Spleen (tissue), 11 donors: ENCODE measurements around the gene ACTN4. TPM values are rescaled to one million over a fixed set of nuclear protein-coding genes. Genes with fewer than 3 reads are reported as not detected.

Experiments
- DNase-seq: peaks from one replicate; pipeline ENCODE4 v3.0.0-alpha.2; 2020
- H3K27ac ChIP-seq, 8 donors: fragments of 200-600 bp; sonication (generic) in 7 of 8; 1 replicate in 4 of 8; 2 replicates in 4 of 8; pipeline versions ENCODE4 v1.5.0 to v1.8.0; 2016 to 2021; ENCODE audit warnings: inconsistent platforms in 4 of 8, mild to moderate bottlenecking in 4 of 8, moderate library complexity in 1 of 8
- H3K27me3 ChIP-seq, 7 donors: fragments of 200-600 bp; sonication (generic) in 6 of 7; replicated peaks in 1 of 7; 1 replicate in 4 of 7; 2 replicates in 3 of 7; pipeline versions ENCODE4 v1.5.0 to v1.8.0; 2016 to 2021; ENCODE audit warnings: inconsistent platforms in 3 of 7, mild to moderate bottlenecking in 1 of 7
- H3K36me3 ChIP-seq, 6 donors: fragments of 200-600 bp; sonication (generic) in 5 of 6; 1 replicate in 4 of 6; 2 replicates in 2 of 6; pipeline versions ENCODE4 v1.5.0 to v1.8.0; 2016 to 2021; ENCODE audit warnings: inconsistent platforms in 2 of 6
- H3K4me1 ChIP-seq, 6 donors: fragments of 200-600 bp; sonication (generic) in 5 of 6; 1 replicate in 3 of 6; 2 replicates in 3 of 6; pipeline versions ENCODE4 v1.5.0 to v1.8.0; 2016 to 2021; ENCODE audit warnings: inconsistent platforms in 3 of 6
- H3K4me3 ChIP-seq, 8 donors: fragments of 200-600 bp; sonication (generic) in 7 of 8; 1 replicate in 4 of 8; 2 replicates in 4 of 8; pipeline versions ENCODE4 v1.5.0 to v1.8.0; 2016 to 2021; ENCODE audit warnings: inconsistent platforms in 4 of 8, mild to moderate bottlenecking in 4 of 8, moderate library complexity in 2 of 8
- H3K9me3 ChIP-seq, 8 donors: fragments of 200-600 bp; sonication (generic) in 7 of 8; 1 replicate in 4 of 8; 2 replicates in 4 of 8; pipeline versions ENCODE4 v1.5.0 to v1.8.0; 2016 to 2021; ENCODE audit warnings: inconsistent platforms in 4 of 8
- POLR2A ChIP-seq, 3 donors: fragments of 450-650 bp; IDR thresholded peaks; one replicate each; pipeline ENCODE4 v1.5.1; 2017; ENCODE audit warnings: antibody characterized with exemption in 3 of 3, mild to moderate bottlenecking in 1 of 3
- POLR2AphosphoS5 ChIP-seq, 3 donors: sonication (generic); formaldehyde crosslinking; IDR thresholded peaks; one replicate each; pipeline ENCODE4 v1.5.1; 2017; ENCODE audit warnings: antibody characterized with exemption in 3 of 3
- WGBS, 5 donors: extraction: QIAGEN DNeasy Blood & Tissue Kit in 3 of 5; methylation state at CpG; one replicate each; pipeline versions ENCODE4 v1.1.5 to v1.1.7; 2013 to 2018; 5-methylcytosine and 5-hydroxymethylcytosine counted together
- intact Hi-C: fragments of 100-400 bp; cut with DNase I; formaldehyde crosslinking; loops from one replicate; pipeline ENCODE4 v1.15.0; 2023; ENCODE audit warnings: low total_unique reads
- polyA plus RNA-seq, 3 donors: library from polyadenylated mRNA; stranded (reverse); fragments of 200-250 nt; gene quantifications; one replicate each; pipeline ENCODE4 v1.2.1, GENCODE V29; 2013
- total RNA-seq, 7 donors: library from RNA; depleted of rRNA in 3 of 7; stranded (reverse); fragments of >200 nt in 3 of 7; fragmentation: NEBNext Ultra II Directional in 4 of 7; extraction: Animal tissue kit (Norgen Biotek cat#: 25700) in 4 of 7; gene quantifications; one replicate each; pipeline versions ENCODE4 v1.1.0 to v1.2.1, GENCODE V29; 2016 to 2021
- TF ChIP-seq, protein P1 (sequence below), 11 experiments: fragments of 200-600 bp in 7 of 11; fragments of 450-650 bp in 4 of 11; sonication (generic) in 4 of 11; IDR thresholded peaks in 8 of 11; conservative IDR thresholded peaks in 3 of 11; 1 replicate in 7 of 11; 2 replicates in 4 of 11; pipeline versions ENCODE4 v1.4.0 to v1.8.0; 2016 to 2021; ENCODE audit warnings: antibody characterized with exemption in 11 of 11, inconsistent platforms in 4 of 11, mild to moderate bottlenecking in 1 of 11
- donor health status: healthy with polysubstance abuse.
- donor health status: DM: no; HTN: no; CAD: no; lungs with moderate emphysema.
- donor health status: DM: no; HTN: no; CAD: no.
- donor health status: Bipolar disorder and iron deficiency.
- donor health status: healthy.
- donor health status: DM: no; HTN: no; CAD: no.
- donor health status: DM: yes; HTN: yes; CAD: no.

The ACTN4 gene
- total and polyA plus RNA-seq, 10 donors, result 39.3 to 621 (median 408) TPM

DNA sequence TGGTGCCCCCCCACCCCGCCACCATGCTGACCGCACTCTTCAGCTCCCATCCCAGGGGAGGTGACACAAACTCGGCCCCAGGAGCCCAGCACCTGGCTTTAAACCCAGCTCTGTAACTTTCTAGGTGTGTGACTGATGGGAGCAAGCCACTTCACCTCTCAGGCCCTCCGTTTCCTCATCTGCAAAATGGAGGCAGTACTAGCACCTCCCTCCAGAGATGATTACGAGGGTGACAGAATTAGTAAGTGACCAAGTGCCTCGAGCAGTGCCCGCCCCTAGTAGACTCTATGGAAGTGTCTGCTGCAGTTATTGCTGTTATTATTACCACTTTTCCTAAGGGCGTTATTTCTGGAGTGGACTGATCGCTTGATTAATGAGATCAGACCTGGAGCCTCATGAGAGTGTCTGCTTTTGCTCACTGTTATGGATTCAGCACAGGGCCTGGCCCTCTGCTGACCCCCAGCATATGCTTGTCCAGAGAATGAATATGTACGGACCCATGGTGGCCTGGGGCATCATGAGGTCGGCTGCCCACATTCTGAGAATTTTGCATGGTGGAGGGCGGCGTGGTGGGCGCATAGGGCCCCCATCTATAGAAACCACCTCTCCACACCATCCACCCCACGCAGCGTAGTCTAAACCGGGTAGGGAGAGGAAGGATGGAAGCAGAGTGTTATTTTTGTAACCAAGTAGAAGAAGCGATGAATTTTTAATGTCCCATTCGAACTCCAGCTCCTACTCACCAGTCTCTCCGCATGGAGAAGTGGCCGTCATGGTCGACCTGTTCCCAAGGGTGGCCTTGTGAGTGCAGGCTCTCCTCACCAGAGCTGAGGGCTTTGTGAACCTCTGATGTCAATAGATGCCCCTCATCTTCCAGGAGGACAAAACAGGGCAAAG, 48.6 kb downstream of the ACTN4 start:
- TF ChIP-seq POLR2A (IDR thresholded peaks at IDR 0.05) (no peak), POLR2AphosphoS5 (IDR thresholded peaks at IDR 0.05) (no peak)
- TF ChIP-seq, protein P1, sequence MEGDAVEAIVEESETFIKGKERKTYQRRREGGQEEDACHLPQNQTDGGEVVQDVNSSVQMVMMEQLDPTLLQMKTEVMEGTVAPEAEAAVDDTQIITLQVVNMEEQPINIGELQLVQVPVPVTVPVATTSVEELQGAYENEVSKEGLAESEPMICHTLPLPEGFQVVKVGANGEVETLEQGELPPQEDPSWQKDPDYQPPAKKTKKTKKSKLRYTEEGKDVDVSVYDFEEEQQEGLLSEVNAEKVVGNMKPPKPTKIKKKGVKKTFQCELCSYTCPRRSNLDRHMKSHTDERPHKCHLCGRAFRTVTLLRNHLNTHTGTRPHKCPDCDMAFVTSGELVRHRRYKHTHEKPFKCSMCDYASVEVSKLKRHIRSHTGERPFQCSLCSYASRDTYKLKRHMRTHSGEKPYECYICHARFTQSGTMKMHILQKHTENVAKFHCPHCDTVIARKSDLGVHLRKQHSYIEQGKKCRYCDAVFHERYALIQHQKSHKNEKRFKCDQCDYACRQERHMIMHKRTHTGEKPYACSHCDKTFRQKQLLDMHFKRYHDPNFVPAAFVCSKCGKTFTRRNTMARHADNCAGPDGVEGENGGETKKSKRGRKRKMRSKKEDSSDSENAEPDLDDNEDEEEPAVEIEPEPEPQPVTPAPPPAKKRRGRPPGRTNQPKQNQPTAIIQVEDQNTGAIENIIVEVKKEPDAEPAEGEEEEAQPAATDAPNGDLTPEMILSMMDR (IDR thresholded peaks at IDR 0.05 in 8 of 11, conservative IDR thresholded peaks at IDR 0.05 in 3 of 11), result no peak
- Histone ChIP-seq H3K4me1 (peaks cover 86 to 100% (median 95%) of the 10 kb centered on the region in 6 donors), H3K4me3 (peak overlapping the region in 2 of 8 donors; percentile 2 to 49), H3K27me3 (no peaks in the 10 kb centered on the region), H3K27ac (peak overlapping the region; percentile 74 to 91 (median 84)), H3K9me3 (no peaks in the 10 kb centered on the region), H3K36me3 (peaks cover 0 to 58% (median 8%) of the 10 kb centered on the region in 6 donors)
- WGBS, 5 donors, result 81 to 87% (median 82%) methylated on average over 22 of the region's 22 CpGs
- intact Hi-C loops, result no loop called here
- no peak for DNase-seq

DNA sequence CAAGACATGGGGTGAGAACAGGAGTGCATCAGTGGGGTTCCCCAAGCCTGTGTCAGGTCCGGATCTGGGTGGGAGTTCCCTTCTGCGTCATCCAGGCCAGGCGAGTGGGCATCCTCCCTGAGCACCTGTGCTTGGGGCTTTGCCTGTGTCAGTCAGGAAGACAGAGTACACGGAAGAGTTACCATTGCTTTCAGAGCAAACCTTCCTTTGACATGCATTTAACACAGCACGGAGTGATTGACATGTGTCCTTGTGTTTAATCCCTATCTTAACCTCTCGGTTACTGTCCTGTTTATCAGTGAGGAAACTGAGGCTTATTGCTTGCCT, 49.2 kb downstream of the ACTN4 start:
- no peak for DNase-seq
- Histone ChIP-seq H3K4me1 (peaks cover 82 to 100% (median 92%) of the 10 kb centered on the region in 6 donors), H3K27ac (peak overlapping the region in 7 of 8 donors; percentile 65 to 91 (median 85)), H3K27me3 (no peaks in the 10 kb centered on the region), H3K4me3 (no peak overlapping the region), H3K36me3 (peaks cover 0 to 63% (median 15%) of the 10 kb centered on the region in 6 donors), H3K9me3 (no peaks in the 10 kb centered on the region)
- TF ChIP-seq POLR2AphosphoS5 (IDR thresholded peaks at IDR 0.05) (no peak), POLR2A (IDR thresholded peaks at IDR 0.05) (no peak)
- TF ChIP-seq, protein P1 (IDR thresholded peaks at IDR 0.05 in 8 of 11, conservative IDR thresholded peaks at IDR 0.05 in 3 of 11), result no peak
- 85 to 100% (median 89%) methylated on average over 5 to 6 of the region's 6 CpGs for WGBS, 5 donors
- intact Hi-C loops, result no loop called here

DNA sequence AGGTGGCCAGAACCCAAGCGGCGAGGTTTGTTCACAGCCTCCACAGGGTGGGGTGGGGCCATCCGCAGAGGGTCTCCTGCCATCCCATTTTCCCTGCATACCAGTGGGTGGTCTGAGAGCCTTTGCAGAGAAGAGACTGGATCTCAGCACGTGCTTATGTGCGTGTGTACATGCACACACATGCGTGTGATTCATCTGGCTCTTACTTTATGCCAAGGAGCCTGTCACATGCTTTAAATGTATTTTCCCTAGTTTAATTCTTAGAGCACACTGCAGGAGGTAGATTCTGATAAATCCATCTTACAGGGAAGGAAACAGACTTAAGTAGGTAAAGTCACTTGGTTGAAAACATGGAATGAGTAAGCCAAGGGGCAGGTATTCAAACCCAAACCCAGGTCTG, 49.7 kb downstream of the ACTN4 start:
- 86 to 95% (median 89%) methylated on average over 6 of the region's 6 CpGs for WGBS, 5 donors
- no peak for TF ChIP-seq POLR2AphosphoS5 (IDR thresholded peaks at IDR 0.05)
- TF ChIP-seq, protein P1 (IDR thresholded peaks at IDR 0.05 in 8 of 11, conservative IDR thresholded peaks at IDR 0.05 in 3 of 11), result no peak
- no peak for TF ChIP-seq POLR2A (IDR thresholded peaks at IDR 0.05)
- H3K27me3 ChIP-seq, result no peaks in the 10 kb centered on the region
- intact Hi-C loops, result no loop called here
- H3K4me1 ChIP-seq, result peaks cover 77 to 100% (median 90%) of the 10 kb centered on the region in 6 donors
- H3K36me3 ChIP-seq, result peaks cover 0 to 63% (median 20%) of the 10 kb centered on the region in 6 donors
- H3K27ac ChIP-seq, result peak overlapping the region in 7 of 8 donors; percentile 64 to 91 (median 85)
- DNase-seq, result no peak
- H3K4me3 ChIP-seq, result no peak overlapping the region
- H3K9me3 ChIP-seq, result no peaks in the 10 kb centered on the region

DNA sequence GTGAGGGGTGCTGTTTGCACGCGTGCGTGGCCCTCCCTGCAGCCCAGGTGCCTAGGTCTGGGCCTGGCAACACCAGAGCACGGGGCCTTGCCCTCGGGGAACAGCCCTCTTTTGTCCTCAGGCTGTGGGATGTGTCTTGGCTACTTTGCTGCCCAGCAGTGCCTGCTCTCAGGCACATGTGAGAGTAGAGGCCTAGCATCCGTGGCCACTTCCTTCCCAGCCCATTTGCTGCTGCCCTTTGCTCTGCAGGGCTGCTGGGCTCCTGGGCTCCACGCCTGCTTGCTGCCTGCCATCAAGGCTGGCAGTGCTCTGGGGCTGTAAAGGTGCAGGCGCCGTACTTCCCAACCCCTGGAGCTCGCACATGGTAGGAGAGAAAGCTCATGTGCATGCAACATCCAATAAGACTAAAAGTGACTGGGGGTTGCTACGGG, 50.2 kb downstream of the ACTN4 start:
- Histone ChIP-seq H3K9me3 (no peaks in the 10 kb centered on the region), H3K27me3 (no peaks in the 10 kb centered on the region), H3K27ac (peak overlapping the region in 7 of 8 donors; percentile 64 to 91 (median 85)), H3K4me1 (peaks cover 74 to 100% (median 88%) of the 10 kb centered on the region in 6 donors), H3K4me3 (no peak overlapping the region), H3K36me3 (peaks cover 0 to 63% (median 24%) of the 10 kb centered on the region in 6 donors)
- DNase-seq, result no peak
- intact Hi-C loops, result no loop called here
- TF ChIP-seq, protein P1 (IDR thresholded peaks at IDR 0.05 in 8 of 11, conservative IDR thresholded peaks at IDR 0.05 in 3 of 11), result no peak
- TF ChIP-seq POLR2A (IDR thresholded peaks at IDR 0.05) (no peak), POLR2AphosphoS5 (IDR thresholded peaks at IDR 0.05) (peak in 2 of 3 donors; percentile 64 to 65)
- 59 to 78% (median 78%) methylated on average over 8 to 11 of the region's 11 CpGs for WGBS, 5 donors
